H7 (cell line): ENCODE results near the gene GOLM1. TPM values are rescaled to one million over a fixed set of nuclear protein-coding genes. Genes with fewer than 3 reads are reported as not detected.

Source experiments
- DNase-seq: peaks from one replicate; pipeline ENCODE4 v3.0.0; 2012
- H3K27me3 ChIP-seq: 2 replicates; pipeline ENCODE4 v1.6.0; 2011; ENCODE audit warnings: mild to moderate bottlenecking, low read length; ENCODE audit not compliant: control insufficient read depth, insufficient read depth
- H3K36me3 ChIP-seq: replicated peaks from 2 replicates; pipeline ENCODE4 v1.5.1; 2011; ENCODE audit warnings: low read length; ENCODE audit not compliant: control insufficient read depth, insufficient read depth
- H3K4me3 ChIP-seq: 2 replicates; pipeline ENCODE4 v1.5.1; 2011; ENCODE audit warnings: low read depth, mild to moderate bottlenecking, control low read depth, low read length, moderate library complexity; ENCODE audit not compliant: insufficient read depth
- total RNA-seq: library from RNA; depleted of rRNA; stranded (reverse); fragments of >200 nt; shearing (Covaris generic); gene quantifications from 2 replicates; pipeline ENCODE4 v1.2.3, GENCODE V29; 2014

The GOLM1 gene
- total RNA-seq, 1 experiment from 2014 or later, result 24.3 TPM

GRCh38 chr9:86043999-86044398 lies 55.4 kb downstream of the GOLM1 start:
- H3K4me3 ChIP-seq, result no peak overlapping the region
- no peak for DNase-seq
- H3K27me3 ChIP-seq, result no peaks in the 10 kb centered on the region
- no peaks in the 10 kb centered on the region; the same call in 1 of the 2 replicates for H3K36me3 ChIP-seq

DNA sequence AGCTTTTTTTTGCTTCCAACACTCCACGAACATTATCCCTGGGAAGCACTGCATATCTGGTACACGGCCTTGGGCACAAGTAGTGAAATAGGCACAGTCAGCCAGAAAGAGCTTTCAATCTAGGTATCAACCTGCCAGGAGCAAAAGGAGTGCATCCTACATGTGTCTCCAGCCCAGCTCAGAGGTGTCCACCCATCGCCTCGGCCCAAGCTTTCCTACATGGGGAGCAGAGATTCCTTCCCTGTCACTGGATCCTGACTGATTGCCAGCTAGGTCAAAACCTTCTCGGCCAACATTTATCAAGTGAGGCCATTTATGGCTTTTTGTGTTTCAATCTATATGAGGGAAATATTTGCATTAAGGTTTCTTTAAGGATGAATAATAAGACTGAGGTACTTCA lies 55.8 kb downstream of the GOLM1 start:
- H3K4me3 ChIP-seq, result no peak overlapping the region
- H3K36me3 ChIP-seq, result no peaks in the 10 kb centered on the region; the same call in 1 of the 2 replicates
- no peaks in the 10 kb centered on the region for H3K27me3 ChIP-seq
- no peak for DNase-seq

DNA sequence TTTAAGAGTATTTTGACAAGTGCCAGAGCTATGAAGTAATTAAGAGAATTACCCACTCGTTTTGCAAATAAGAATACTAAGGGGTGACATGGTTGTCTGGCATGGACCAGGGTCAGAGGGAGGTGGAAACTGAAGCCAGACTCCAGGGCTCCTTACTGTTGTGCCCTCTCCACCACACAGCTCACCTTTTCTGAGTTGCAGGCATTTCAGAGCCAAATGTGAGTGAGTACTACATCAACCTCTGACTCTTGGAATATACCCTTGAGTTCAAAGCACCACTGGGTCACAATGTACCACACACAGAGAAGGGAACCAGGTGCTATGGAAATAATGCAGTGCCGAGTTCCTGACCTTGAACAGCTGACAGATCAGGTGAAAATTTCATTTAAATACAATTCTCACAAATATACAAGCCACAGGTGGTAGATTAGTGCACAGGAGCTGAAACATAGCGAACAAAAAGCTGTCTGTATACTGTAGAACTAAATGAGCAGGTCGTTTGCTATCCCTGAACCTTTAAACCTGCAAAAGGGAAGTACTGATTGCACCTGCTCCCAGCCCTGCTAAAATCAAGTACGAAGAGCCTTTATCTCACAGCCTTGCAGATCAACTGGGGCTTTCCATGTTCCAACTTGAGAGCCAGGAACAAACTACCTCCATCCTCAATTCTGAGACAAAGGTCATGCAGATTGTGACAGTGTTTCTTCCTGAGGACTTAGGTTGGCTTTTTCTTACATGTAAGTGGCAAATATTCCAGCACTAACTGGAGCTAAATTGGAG lies 57.0 kb downstream of the GOLM1 start:
- Histone ChIP-seq H3K27me3 (no peaks in the 10 kb centered on the region), H3K4me3 (no peak overlapping the region), H3K36me3 (no peaks in the 10 kb centered on the region; the same call in 1 of the 2 replicates)
- DNase-seq, result no peak

GRCh38 chr9:86041311-86041741 lies 58.0 kb downstream of the GOLM1 start:
- no peaks in the 10 kb centered on the region; the same call in 1 of the 2 replicates for H3K36me3 ChIP-seq
- H3K4me3 ChIP-seq, result no peak overlapping the region
- no peaks in the 10 kb centered on the region for H3K27me3 ChIP-seq
- no peak for DNase-seq

DNA sequence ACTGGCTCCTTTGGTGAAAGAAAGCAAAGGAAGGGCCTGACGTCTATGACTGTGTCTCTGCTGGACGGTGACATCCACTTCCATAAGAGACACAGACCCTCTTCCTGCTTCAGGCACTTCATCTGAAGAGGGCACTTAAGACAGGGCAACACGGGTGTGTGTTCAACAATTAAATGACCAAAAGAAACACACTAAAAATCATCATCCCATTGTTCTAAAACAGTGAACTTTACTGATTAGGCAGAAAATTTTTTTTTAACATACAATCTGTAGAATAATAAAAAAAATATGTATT lies 58.5 kb downstream of the GOLM1 start:
- no peaks in the 10 kb centered on the region for H3K27me3 ChIP-seq
- no peaks in the 10 kb centered on the region; the same call in 1 of the 2 replicates for H3K36me3 ChIP-seq
- H3K4me3 ChIP-seq, result no peak overlapping the region
- DNase-seq, result no peak

- Histone ChIP-seq H3K36me3 (no peaks in the 10 kb centered on the region; the same call in 1 of the 2 replicates), H3K4me3 (no peak overlapping the region), H3K27me3 (no peaks in the 10 kb centered on the region)
- DNase-seq, result no peak
Measured at GRCh38 chr9:86039991-86040860, 59.1 kb downstream of the GOLM1 start.

- Histone ChIP-seq H3K4me3 (no peak overlapping the region), H3K36me3 (peaks cover 6% of the 10 kb centered on the region), H3K27me3 (no peaks in the 10 kb centered on the region)
- no peak for DNase-seq
Measured at GRCh38 chr9:86036555-86036954, 62.8 kb downstream of the GOLM1 start.

GRCh38 chr9:86035827-86036440 lies 63.4 kb downstream of the GOLM1 start:
- H3K36me3 ChIP-seq, result peaks cover 6% of the 10 kb centered on the region
- no peaks in the 10 kb centered on the region for H3K27me3 ChIP-seq
- H3K4me3 ChIP-seq, result no peak overlapping the region
- peak; percentile 58 for DNase-seq

DNA sequence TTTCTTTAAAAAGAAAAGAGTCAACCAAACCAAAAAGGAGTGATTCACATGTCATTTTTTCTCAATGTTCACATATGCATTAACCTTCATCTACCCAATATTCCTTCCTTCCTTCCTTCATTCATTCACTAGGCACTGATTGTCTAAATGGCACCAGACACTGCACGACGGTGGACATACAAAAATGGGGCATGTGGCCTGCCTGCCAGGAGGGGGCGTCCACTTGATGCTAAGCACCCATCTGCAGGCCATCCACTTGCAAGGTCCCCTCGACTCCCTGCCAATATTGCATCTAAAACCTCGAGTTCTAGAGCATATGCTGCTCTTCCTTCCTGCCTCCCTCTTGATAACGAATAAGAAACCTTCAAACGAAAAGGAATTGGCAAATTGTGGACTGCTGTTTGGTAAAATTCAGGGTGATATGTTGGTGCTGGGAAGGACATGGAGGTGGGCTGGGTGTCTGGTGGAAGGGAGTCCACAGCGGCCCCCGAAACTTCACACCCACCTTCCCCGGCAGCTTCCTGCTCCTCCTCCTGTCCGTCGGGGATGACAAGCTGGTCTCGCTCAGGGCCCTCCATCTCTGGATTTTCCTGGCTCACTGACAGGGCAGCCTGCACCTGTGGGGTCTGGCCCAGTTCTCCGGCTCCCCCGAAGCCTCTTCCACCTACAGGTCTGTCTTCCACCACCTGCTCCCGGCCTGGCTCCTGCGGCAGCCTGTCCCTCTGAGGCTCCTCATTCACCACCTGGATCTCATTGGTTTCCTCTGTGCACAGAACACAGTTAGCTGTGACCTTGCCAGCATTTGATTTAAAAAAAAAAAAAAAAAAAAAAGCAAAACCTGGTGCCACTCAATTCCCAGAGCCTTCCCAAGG lies 64.3 kb downstream of the GOLM1 start:
- H3K27me3 ChIP-seq, result no peaks in the 10 kb centered on the region
- peak; percentile 82 for DNase-seq
- peaks cover 6% of the 10 kb centered on the region for H3K36me3 ChIP-seq
- no peak overlapping the region for H3K4me3 ChIP-seq

- Histone ChIP-seq H3K4me3 (no peak overlapping the region), H3K27me3 (no peaks in the 10 kb centered on the region), H3K36me3 (peaks cover 8% of the 10 kb centered on the region)
- no peak for DNase-seq
Measured at GRCh38 chr9:86027767-86028166, 71.6 kb downstream of the GOLM1 start.

GRCh38 chr9:86022687-86023266 lies 76.6 kb downstream of the GOLM1 start:
- no peaks in the 10 kb centered on the region for H3K27me3 ChIP-seq
- peaks cover 6% of the 10 kb centered on the region for H3K36me3 ChIP-seq
- H3K4me3 ChIP-seq, result no peak overlapping the region
- no peak for DNase-seq

DNA sequence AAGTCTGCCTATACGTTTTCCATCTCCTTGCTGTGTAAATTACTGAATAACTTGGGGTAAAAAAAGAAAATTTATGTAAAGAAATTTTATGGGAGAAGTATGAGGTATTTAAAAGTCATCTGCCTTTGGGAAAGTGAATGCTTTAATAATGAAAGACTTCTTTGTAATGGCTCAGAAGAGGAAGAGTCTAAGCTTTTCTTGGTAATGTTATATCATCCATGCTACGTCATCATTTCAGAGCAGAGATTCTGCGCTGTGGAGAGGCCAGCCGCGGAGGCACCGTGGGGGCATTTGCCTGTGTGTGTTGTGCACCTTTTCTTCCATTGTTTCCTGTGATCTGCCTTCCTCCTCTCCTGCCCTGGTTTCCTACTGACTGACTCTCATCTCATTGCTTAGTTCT lies 78.2 kb downstream of the GOLM1 start:
- DNase-seq, result no peak
- Histone ChIP-seq H3K4me3 (no peak overlapping the region), H3K27me3 (no peaks in the 10 kb centered on the region), H3K36me3 (peaks cover 10% of the 10 kb centered on the region; the same call in 1 of the 2 replicates)

- DNase-seq, result no peak
- Histone ChIP-seq H3K36me3 (peaks cover 9% of the 10 kb centered on the region; the same call in 1 of the 2 replicates), H3K4me3 (no peak overlapping the region), H3K27me3 (no peaks in the 10 kb centered on the region)
Measured at GRCh38 chr9:86020731-86021130, 78.6 kb downstream of the GOLM1 start.

GRCh38 chr9:86009133-86009532 lies 90.2 kb downstream of the GOLM1 start:
- no peaks in the 10 kb centered on the region for H3K27me3 ChIP-seq
- H3K36me3 ChIP-seq, result peaks cover 5% of the 10 kb centered on the region
- H3K4me3 ChIP-seq, result no peak overlapping the region
- no peak for DNase-seq
